IMR-90 (cell line): Measurements from ENCODE around the gene CDKN1A. TPM values are rescaled to one million over a fixed set of nuclear protein-coding genes. Genes with fewer than 3 reads are reported as not detected.

Source experiments
- ATAC-seq: fragments of 200-7000 bp; cut with Tn5 transposase; 2 replicates; pipeline ENCODE4 v1.9.1; 2020; ENCODE audit warnings: low read depth, mild to moderate bottlenecking, moderate library complexity
- BruUV-seq: library from RNA; stranded (reverse); fragments of 400-500 nt; replicated peaks from 2 replicates; lab custom pipeline; 2021; lab: Mats Ljungman, UMichigan
- CTCF ChIA-PET: fragments of 300-600 bp; formaldehyde crosslinking; extraction: SDS; loops from one replicate; lab custom pipeline; 2021; ENCODE audit warnings: antibody characterized with exemption; lab: Yijun Ruan, JAX
- POLR2A ChIA-PET: fragments of 300-600 bp; sonication (Branson Sonifier 250); formaldehyde crosslinking; loops from one replicate; lab custom pipeline; 2022; ENCODE audit warnings: antibody characterized with exemption; ENCODE audit not compliant: unreplicated experiment; lab: Charles Lee
- DNase-seq: peaks from one replicate; pipeline ENCODE4 v3.0.0; 2013
- H2AFZ ChIP-seq: replicated peaks from 2 replicates; pipeline ENCODE3; 2013; ENCODE audit warnings: low read length, mild to moderate bottlenecking; ENCODE audit not compliant: poor library complexity
- H2AK5ac ChIP-seq: 2 replicates; pipeline ENCODE4 v1.6.1; 2013; ENCODE audit warnings: low read depth, low read length, inconsistent platforms
- H2AK9ac ChIP-seq: replicated peaks from 2 replicates; pipeline ENCODE3; 2013; ENCODE audit warnings: mild to moderate bottlenecking, low read depth, low read length, moderate library complexity; ENCODE audit not compliant: poor library complexity
- H2BK120ac ChIP-seq: 2 replicates; pipeline ENCODE4 v1.6.1; 2013; ENCODE audit warnings: low read depth, low read length, inconsistent platforms
- H2BK15ac ChIP-seq: 3 replicates; pipeline ENCODE4 v1.6.1; 2013; ENCODE audit warnings: low read depth, low read length, inconsistent platforms
- H2BK20ac ChIP-seq: 2 replicates; pipeline ENCODE4 v1.6.1; 2013; ENCODE audit warnings: low read depth, mild to moderate bottlenecking, inconsistent platforms, low read length, moderate library complexity
- H2BK5ac ChIP-seq: 2 replicates; pipeline ENCODE4 v1.6.1; 2013; ENCODE audit warnings: mild to moderate bottlenecking, low read depth, low read length, inconsistent platforms; ENCODE audit not compliant: poor library complexity, severe bottlenecking
- H3K14ac ChIP-seq: replicated peaks from 2 replicates; pipeline ENCODE4 v1.6.1; 2013; ENCODE audit warnings: low read depth, low read length, inconsistent platforms
- H3K18ac ChIP-seq: 2 replicates; pipeline ENCODE4 v1.6.1; 2013; ENCODE audit warnings: low read depth, low read length, control low read depth
- H3K23ac ChIP-seq: 2 replicates; pipeline ENCODE4 v1.6.1; 2013; ENCODE audit warnings: low read depth, low read length, inconsistent platforms
- H3K27ac ChIP-seq: 2 replicates; pipeline ENCODE4 v1.5.1; 2013; ENCODE audit warnings: mild to moderate bottlenecking, control low read depth, low read length; ENCODE audit not compliant: insufficient read depth
- H3K27me3 ChIP-seq: 2 replicates; pipeline ENCODE4 v1.6.1; 2013; ENCODE audit warnings: low read length; ENCODE audit not compliant: control insufficient read depth, insufficient read depth
- H3K36me3 ChIP-seq: 2 replicates; pipeline ENCODE4 v1.6.1; 2013; ENCODE audit warnings: low read length, mixed read lengths; ENCODE audit not compliant: control insufficient read depth, insufficient read depth
- H3K4ac ChIP-seq: 2 replicates; pipeline ENCODE4 v1.6.1; 2013; ENCODE audit warnings: low read depth, low read length, inconsistent platforms
- H3K4me1 ChIP-seq: 2 replicates; pipeline ENCODE4 v1.6.1; 2013; ENCODE audit warnings: low read length, mixed read lengths; ENCODE audit not compliant: control insufficient read depth, insufficient read depth
- H3K4me2 ChIP-seq: 2 replicates; pipeline ENCODE4 v1.6.1; 2013; ENCODE audit warnings: low read depth, mild to moderate bottlenecking, control low read depth, low read length, moderate library complexity
- H3K4me3 ChIP-seq: 2 replicates; pipeline ENCODE4 v1.5.1; 2013; ENCODE audit warnings: low read depth, mild to moderate bottlenecking, control low read depth, low read length, moderate library complexity; ENCODE audit not compliant: insufficient read depth
- H3K56ac ChIP-seq: 2 replicates; pipeline ENCODE4 v1.6.1; 2013; ENCODE audit warnings: low read length, inconsistent platforms; ENCODE audit not compliant: insufficient read depth; ENCODE audit errors: extremely low read depth
- H3K79me1 ChIP-seq, 2 experiments: 2 replicates each; pipeline ENCODE4 v1.6.1; 2013; ENCODE audit warnings: low read length in 2 of 2, inconsistent platforms in 1 of 2, low read depth in 1 of 2
- H3K9ac ChIP-seq: 2 replicates; pipeline ENCODE4 v1.6.1; 2013; ENCODE audit warnings: low read depth, low read length, control low read depth
- H3K9me1 ChIP-seq: 2 replicates; pipeline ENCODE4 v1.6.1; 2013; ENCODE audit warnings: low read length, inconsistent platforms; ENCODE audit not compliant: insufficient read depth
- H3K9me3 ChIP-seq: 2 replicates; pipeline ENCODE4 v1.6.1; 2013; ENCODE audit warnings: low read length; ENCODE audit not compliant: control insufficient read depth, insufficient read depth
- H4K20me1 ChIP-seq: 2 replicates; pipeline ENCODE4 v1.6.1; 2013; ENCODE audit warnings: low read length, inconsistent platforms; ENCODE audit not compliant: insufficient read depth
- H4K5ac ChIP-seq: 2 replicates; pipeline ENCODE4 v1.6.1; 2013; ENCODE audit warnings: mild to moderate bottlenecking, low read depth, low read length, control low read depth
- H4K8ac ChIP-seq, 2 experiments: 2 replicates each; pipeline ENCODE4 v1.6.1; 2013; ENCODE audit warnings: low read depth in 2 of 2, low read length in 2 of 2, control low read depth in 1 of 2, inconsistent platforms in 1 of 2
- H4K91ac ChIP-seq: 2 replicates; pipeline ENCODE4 v1.6.1; 2013; ENCODE audit warnings: low read depth, low read length, inconsistent platforms; ENCODE audit not compliant: insufficient read depth
- CTCF ChIP-seq: conservative IDR thresholded peaks from 2 replicates; pipeline ENCODE4 v1.5.1; 2012; ENCODE audit warnings: mild to moderate bottlenecking, low read depth, low read length, improper control_type of control experiment
- POLR2A ChIP-seq: IDR thresholded peaks from 2 replicates; pipeline ENCODE4 v1.6.1; 2012; ENCODE audit warnings: mild to moderate bottlenecking, low read depth, low read length
- WGBS, 2 experiments: methylation state at CpG; one replicate each; pipeline versions ENCODE4 v1.1.5 to v1.1.7; 2013; ENCODE audit warnings: missing lambda C conversion rate in 2 of 2; ENCODE audit not compliant: insufficient read length in 1 of 2; ENCODE audit errors: extremely low coverage in 2 of 2; 5-methylcytosine and 5-hydroxymethylcytosine counted together
- dilution Hi-C: fragments of 300-500 bp; cut with HindIII; formaldehyde crosslinking; loops from one replicate; pipeline ENCODE4 v1.14.3; 2018; ENCODE audit warnings: low sequenced_read_pairs; ENCODE audit not compliant: unreplicated experiment
- in situ Hi-C: fragments of 300-500 bp; cut with MboI; formaldehyde crosslinking; loops from 3 replicates; pipeline ENCODE4 v1.14.3; 2019; ENCODE audit warnings: low sequenced_read_pairs, inconsistent platforms, mixed read lengths
- intact Hi-C: fragments of 100-400 bp; cut with micrococcal nuclease; formaldehyde crosslinking; loops from 2 replicates; pipeline ENCODE4 v1.10.0; 2022
- polyA plus RNA-seq, 3 experiments: library from polyadenylated mRNA; depleted of rRNA; stranded (reverse); fragments of >200 nt; gene quantifications; 2 replicates each; pipeline ENCODE4 v1.2.3, GENCODE V29; 2012; ENCODE audit warnings: low replicate concordance in 1 of 3
- total RNA-seq: library from RNA; depleted of rRNA; stranded (reverse); fragments of >200 nt; gene quantifications from 2 replicates; pipeline ENCODE4 v1.2.3, GENCODE V29; 2012

The CDKN1A gene
- total and polyA plus RNA-seq, 2 of the 4 experiments (the other 2 are of a cell fraction): 155 to 576 TPM

DNA sequence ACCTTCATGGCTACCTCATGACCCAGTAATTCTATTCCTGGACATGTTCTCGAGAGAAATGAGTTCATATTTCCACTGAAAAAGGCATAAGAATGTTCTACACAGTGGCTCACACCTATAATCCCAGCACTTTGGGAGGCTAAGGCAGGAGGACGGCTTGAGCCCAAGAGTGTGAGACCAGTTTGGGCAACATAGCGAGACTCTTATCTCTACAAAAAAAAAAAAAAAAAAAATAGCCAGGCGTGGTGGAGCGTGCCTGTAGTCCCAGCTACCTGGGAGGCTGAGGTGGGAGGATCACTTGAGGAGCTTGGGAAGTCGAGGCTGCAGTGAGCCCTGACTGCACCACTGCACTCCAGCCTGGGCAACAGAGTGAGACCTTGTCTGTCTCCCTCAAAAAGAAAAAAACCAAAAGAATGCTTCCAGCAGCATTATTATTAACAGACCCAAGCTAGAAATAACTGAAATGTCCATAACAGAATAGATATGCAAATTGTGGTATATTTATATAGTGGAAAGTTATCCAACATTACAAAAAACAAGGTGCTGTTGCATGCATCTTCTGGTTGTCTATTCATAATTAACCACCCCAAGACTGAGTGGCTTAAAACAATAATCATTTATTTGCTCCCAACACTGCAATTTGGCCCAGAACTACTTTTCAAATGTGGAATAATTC lies 9.7 kb downstream of the CDKN1A start:
- no peak overlapping the region for H3K27ac ChIP-seq
- peak; percentile 21 for ATAC-seq
- no peak overlapping the region for H3K4ac ChIP-seq
- no peak overlapping the region for H2BK20ac ChIP-seq
- H3K4me1 ChIP-seq: no peaks in the 10 kb centered on the region; the same call in 1 of the 2 replicates
- peaks cover 43% of the 10 kb centered on the region for H3K36me3 ChIP-seq
- no peaks in the 10 kb centered on the region; the same call in 1 of the 2 replicates for H3K9me1 ChIP-seq
- H2BK120ac ChIP-seq: no peak overlapping the region
- ChIA-PET POLR2A (interaction anchor here (0.6 to 0.7 kb wide), 3 partner anchors 88 to 909 kb away, joined by 4 to 6 read pairs (median 6); no protein-coding TSS in a partner anchor), CTCF (no interaction called here)
- H3K27me3 ChIP-seq: no peaks in the 10 kb centered on the region; the same call in 1 of the 2 replicates
- no peak overlapping the region for H2BK5ac ChIP-seq
- H4K5ac ChIP-seq: no peak overlapping the region
- no peak overlapping the region for H2AK5ac ChIP-seq
- H3K23ac ChIP-seq: no peak overlapping the region
- no peak overlapping the region for H3K14ac ChIP-seq
- TF ChIP-seq CTCF (no peak), POLR2A (peak; percentile 61)
- no peak overlapping the region for H3K56ac ChIP-seq
- H2BK15ac ChIP-seq: no peak overlapping the region
- no peak overlapping the region for H3K4me3 ChIP-seq
- no peak overlapping the region for H2AK9ac ChIP-seq
- DNase-seq: peak; percentile 60
- in situ Hi-C loops: no loop called here
- no peak overlapping the region for H3K4me2 ChIP-seq
- dilution Hi-C loops: no loop called here
- no peak overlapping the region for H3K9ac ChIP-seq
- no peak overlapping the region for H4K8ac ChIP-seq
- intact Hi-C loops: loop anchor here (1.0 kb wide), 1 partner anchor 71 kb away; no protein-coding TSS in a partner anchor
- H3K18ac ChIP-seq: no peak overlapping the region
- no peak overlapping the region for H4K91ac ChIP-seq
- peaks cover 68% of the 10 kb centered on the region for H4K20me1 ChIP-seq
- H3K79me1 ChIP-seq: peaks cover 16 to 39% of the 10 kb centered on the region in 2 experiments; a peak in 3 of 4 replicates
- H3K9me3 ChIP-seq: no peaks in the 10 kb centered on the region
- no TSS peak for BruUV-seq
- H2AFZ ChIP-seq: no peak overlapping the region
- WGBS, 2 experiments: no CpG with 5 or more reads among the region's 6 CpGs
